Testis (tissue), 3 donors: ENCODE measurements around the gene SNX17. TPM values are rescaled to one million over a fixed set of nuclear protein-coding genes. Genes with fewer than 3 reads are reported as not detected.

ENCODE experiments used
- polyA plus RNA-seq: library from polyadenylated mRNA; stranded (reverse); fragments of 350-450 nt; fragmentation: Illumina TruSeq; extraction: RNeasy Lipid Tissue Mini Kit (QIAGEN cat#74804); gene quantifications from one replicate; pipeline ENCODE4 v1.2.3, GENCODE V29; 2014; ENCODE audit warnings: low read depth, low replicate concordance; ENCODE audit not compliant: insufficient read depth
- total RNA-seq, 2 donors: library from RNA; depleted of rRNA; stranded (reverse); fragments of >200 nt; gene quantifications; one replicate each; pipeline ENCODE4 v1.2.3, GENCODE V29; 2016

The SNX17 gene
- total and polyA plus RNA-seq, 3 donors from 2014 or later, result 79.3 to 104 (median 96.5) TPM

Other genes starting within 250 kb of the SNX17 start
- 10 to 100 TPM; 37.3 to 76.4 TPM for gene ABHD1, start 246.8 kb upstream of the SNX17 start, total RNA-seq
- 141 TPM for gene ABHD1, start 246.8 kb upstream of the SNX17 start, polyA plus RNA-seq
- gene PREB, start 236.0 kb upstream of the SNX17 start, total RNA-seq, result 10 to 100 TPM; 82.0 to 84.0 TPM
- 62.4 TPM for gene PREB, start 236.0 kb upstream of the SNX17 start, polyA plus RNA-seq
- 10 to 100 TPM; 12.8 to 55.4 TPM for gene PRR30, start 231.2 kb upstream of the SNX17 start, total RNA-seq
- gene PRR30, start 231.2 kb upstream of the SNX17 start, polyA plus RNA-seq, result 153 TPM
- gene TCF23, start 221.6 kb upstream of the SNX17 start, total RNA-seq, result 1 to 10 TPM; 5.5 to 6.7 TPM
- 6.6 TPM for gene TCF23, start 221.6 kb upstream of the SNX17 start, polyA plus RNA-seq
- gene ATRAID, start 158.6 kb upstream of the SNX17 start, total RNA-seq, result 100 to 1,000 TPM; 263 to 295 TPM
- 323 TPM for gene ATRAID, start 158.6 kb upstream of the SNX17 start, polyA plus RNA-seq
- 10 to 100 TPM; 83.4 to 84.0 TPM for gene SLC5A6, start 158.3 kb upstream of the SNX17 start, total RNA-seq
- gene SLC5A6, start 158.3 kb upstream of the SNX17 start, polyA plus RNA-seq, result 83.9 TPM
- gene CAD, start 153.2 kb upstream of the SNX17 start, total RNA-seq, result 10 to 100 TPM; 62.5 to 66.9 TPM
- gene CAD, start 153.2 kb upstream of the SNX17 start, polyA plus RNA-seq, result 40.0 TPM
- gene SLC30A3, start 107.6 kb upstream of the SNX17 start, total RNA-seq, result 100 to 1,000 TPM; 130 to 160 TPM
- gene SLC30A3, start 107.6 kb upstream of the SNX17 start, polyA plus RNA-seq, result 111 TPM
- 10 to 100 TPM; 37.4 to 57.9 TPM for gene DNAJC5G, start 95.2 kb upstream of the SNX17 start, total RNA-seq
- 65.0 TPM for gene DNAJC5G, start 95.2 kb upstream of the SNX17 start, polyA plus RNA-seq
- gene TRIM54, start 88.2 kb upstream of the SNX17 start, total RNA-seq, result 10 to 100 TPM; 38.5 to 46.8 TPM
- 28.3 TPM for gene TRIM54, start 88.2 kb upstream of the SNX17 start, polyA plus RNA-seq
- 10 to 100 TPM; 16.2 to 18.8 TPM for gene UCN, start 62.2 kb upstream of the SNX17 start, total RNA-seq
- 0.75 TPM for gene UCN, start 62.2 kb upstream of the SNX17 start, polyA plus RNA-seq
- 10 to 100 TPM; 71.2 to 72.3 TPM for gene MPV17, start 47.5 kb upstream of the SNX17 start, total RNA-seq
- 59.5 TPM for gene MPV17, start 47.5 kb upstream of the SNX17 start, polyA plus RNA-seq
- 10 to 100 TPM; 72.6 to 91.3 TPM for gene GTF3C2, start 13.9 kb upstream of the SNX17 start, total RNA-seq
- 55.1 TPM for gene GTF3C2, start 13.9 kb upstream of the SNX17 start, polyA plus RNA-seq
- 10 to 100 TPM; 59.4 to 67.7 TPM for gene EIF2B4, start 278 bp upstream of the SNX17 start, total RNA-seq
- 111 TPM for gene EIF2B4, start 278 bp upstream of the SNX17 start, polyA plus RNA-seq
- gene ZNF513, start 10.1 kb downstream of the SNX17 start, total RNA-seq, result 10 to 100 TPM; 26.7 to 39.4 TPM
- 39.8 TPM for gene ZNF513, start 10.1 kb downstream of the SNX17 start, polyA plus RNA-seq
- 100 to 1,000 TPM; 163 to 245 TPM for gene PPM1G, start 39.0 kb downstream of the SNX17 start, total RNA-seq
- 569 TPM for gene PPM1G, start 39.0 kb downstream of the SNX17 start, polyA plus RNA-seq
- gene NRBP1, start 58.0 kb downstream of the SNX17 start, total RNA-seq, result 100 to 1,000 TPM; 112 to 139 TPM
- gene NRBP1, start 58.0 kb downstream of the SNX17 start, polyA plus RNA-seq, result 191 TPM
- gene KRTCAP3, start 71.8 kb downstream of the SNX17 start, total RNA-seq, result 1 to 10 TPM; 4.3 to 6.8 TPM
- gene KRTCAP3, start 71.8 kb downstream of the SNX17 start, polyA plus RNA-seq, result 5.1 TPM
- gene IFT172, start 119.1 kb downstream of the SNX17 start, total RNA-seq, result 100 to 1,000 TPM in 1 of 2 donors, 10 to 100 TPM in 1; 76.4 to 133 TPM
- 151 TPM for gene IFT172, start 119.1 kb downstream of the SNX17 start, polyA plus RNA-seq
- 10 to 100 TPM; 23.5 to 39.2 TPM for gene FNDC4, start 124.6 kb downstream of the SNX17 start, total RNA-seq
- 35.9 TPM for gene FNDC4, start 124.6 kb downstream of the SNX17 start, polyA plus RNA-seq
- 1 to 10 TPM; 2.3 to 3.3 TPM for gene GCKR, start 126.2 kb downstream of the SNX17 start, total RNA-seq
- 4.9 TPM for gene GCKR, start 126.2 kb downstream of the SNX17 start, polyA plus RNA-seq
- 10 to 100 TPM; 60.6 to 64.9 TPM for gene ZNF512, start 212.4 kb downstream of the SNX17 start, total RNA-seq
- 33.6 TPM for gene ZNF512, start 212.4 kb downstream of the SNX17 start, polyA plus RNA-seq